Endothelial cell of umbilical vein (primary cell): ENCODE results near the gene SDK2. TPM values are rescaled to one million over a fixed set of nuclear protein-coding genes. Genes with fewer than 3 reads are reported as not detected.

Source experiments
- BruUV-seq: library from RNA; stranded (reverse); fragments of 400-500 nt; replicated peaks from 2 replicates; lab custom pipeline; 2021; lab: Mats Ljungman, UMichigan
- CTCF ChIA-PET: fragments of 300-600, 350-600 bp; sonication (Branson Sonifier 250); formaldehyde crosslinking; loops from one replicate; lab custom pipeline; 2021; ENCODE audit warnings: antibody characterized with exemption, inconsistent platforms; lab: Charles Lee
- POLR2A ChIA-PET: fragments of 300-600, 350-600 bp; sonication (Branson Sonifier 250); formaldehyde crosslinking; loops from one replicate; lab custom pipeline; 2021; ENCODE audit warnings: antibody characterized with exemption, inconsistent platforms; lab: Charles Lee
- DNase-seq: peaks from one replicate; pipeline ENCODE4 v3.0.0-alpha.2; 2011; ENCODE audit warnings: low read depth, low spot score
- FAIRE-seq: peaks from 2 replicates; lab custom pipeline; 2011; peaks lifted over from hg19 to GRCh38; lab: Jason Lieb, UNC
- H2AFZ ChIP-seq: 2 replicates; pipeline ENCODE4 v1.6.0; 2012; ENCODE audit warnings: low read depth, low read length, control low read depth, inconsistent platforms
- H3K27ac ChIP-seq: 2 replicates; pipeline ENCODE4 v1.5.1; 2011; ENCODE audit warnings: low read depth, mild to moderate bottlenecking, control low read depth, low read length, moderate library complexity; ENCODE audit not compliant: insufficient read depth
- H3K27me3 ChIP-seq, 2 experiments: 2 replicates each; pipeline versions ENCODE4 v1.6.0 to v1.6.1; 2011; ENCODE audit warnings: low read length in 2 of 2, mixed read lengths in 1 of 2; ENCODE audit not compliant: control insufficient read depth in 2 of 2, insufficient read depth in 2 of 2
- H3K36me3 ChIP-seq, 2 experiments: 2 replicates in 1 of 2; 3 replicates in 1 of 2; pipeline ENCODE4 v1.5.1; 2011; ENCODE audit warnings: low read length in 2 of 2, mild to moderate bottlenecking in 1 of 2, moderate library complexity in 1 of 2; ENCODE audit not compliant: control insufficient read depth in 2 of 2, insufficient read depth in 2 of 2; ENCODE audit errors: extremely low read depth in 1 of 2
- H3K4me1 ChIP-seq: 3 replicates; pipeline ENCODE4 v1.5.1; 2011; ENCODE audit warnings: mild to moderate bottlenecking, low read length; ENCODE audit not compliant: control insufficient read depth, insufficient read depth; ENCODE audit errors: extremely low read depth
- H3K4me2 ChIP-seq: 2 replicates; pipeline ENCODE4 v1.6.1; 2011; ENCODE audit warnings: low read length, control low read depth, mixed read lengths; ENCODE audit not compliant: insufficient read depth
- H3K4me3 ChIP-seq, 3 experiments: fragments of 200-600 bp in 1 of 3; sonication (generic), shearing (Covaris generic) in 1 of 3; replicated peaks in 1 of 3; 2 replicates each; pipeline ENCODE4 v1.5.1; 2011 to 2016; ENCODE audit warnings: control low read depth in 3 of 3, low read length in 3 of 3, mild to moderate bottlenecking in 2 of 3, inconsistent platforms in 1 of 3, low read depth in 1 of 3, moderate library complexity in 1 of 3; ENCODE audit not compliant: insufficient read depth in 1 of 3
- H3K79me2 ChIP-seq: 2 replicates; pipeline ENCODE4 v1.6.0; 2012; ENCODE audit warnings: low read length, inconsistent platforms; ENCODE audit not compliant: control insufficient read depth, insufficient read depth
- H3K9ac ChIP-seq: replicated peaks from 2 replicates; pipeline ENCODE3; 2011; ENCODE audit warnings: low read length, control low read depth; ENCODE audit not compliant: insufficient read depth; ENCODE audit errors: extremely low read depth
- H3K9me1 ChIP-seq: replicated peaks from 3 replicates; pipeline ENCODE4 v1.6.0; 2011; ENCODE audit warnings: mild to moderate bottlenecking, low read length; ENCODE audit not compliant: control insufficient read depth, insufficient read depth; ENCODE audit errors: extremely low read depth
- H3K9me3 ChIP-seq: replicated peaks from 2 replicates; pipeline ENCODE4 v1.5.1; 2012; ENCODE audit warnings: low read length, inconsistent platforms; ENCODE audit not compliant: control insufficient read depth, insufficient read depth
- H4K20me1 ChIP-seq: replicated peaks from 2 replicates; pipeline ENCODE3; 2011; ENCODE audit warnings: mild to moderate bottlenecking, low read length; ENCODE audit not compliant: control insufficient read depth, insufficient read depth; ENCODE audit errors: extremely low read depth
- EZH2 ChIP-seq: IDR thresholded peaks from 2 replicates; pipeline ENCODE4 v1.6.1; 2012; ENCODE audit warnings: borderline replicate concordance, low read depth, mild to moderate bottlenecking, moderate library complexity, low read length, inconsistent platforms; ENCODE audit not compliant: severe bottlenecking
- FOS ChIP-seq: IDR thresholded peaks from 2 replicates; pipeline ENCODE4 v1.6.1; 2011; ENCODE audit warnings: mild to moderate bottlenecking, low read length, moderate library complexity, borderline replicate concordance; ENCODE audit not compliant: insufficient read depth
- GATA2 ChIP-seq: IDR thresholded peaks from 2 replicates; pipeline ENCODE4 v1.7.0; 2011; ENCODE audit warnings: low read depth, mild to moderate bottlenecking, moderate library complexity, mixed read lengths, low read length; ENCODE audit not compliant: insufficient read length, insufficient read depth
- JUN ChIP-seq: IDR thresholded peaks from 2 replicates; pipeline ENCODE4 v1.6.1; 2011; ENCODE audit warnings: borderline replicate concordance, low read depth; ENCODE audit not compliant: insufficient read length, insufficient read depth
- MYC ChIP-seq: IDR thresholded peaks from one replicate; pipeline ENCODE4 v1.6.1; 2011; ENCODE audit warnings: mild to moderate bottlenecking, low read depth, low read length
- POLR2A ChIP-seq: IDR thresholded peaks from 2 replicates; pipeline ENCODE4 v1.6.1; 2012; ENCODE audit warnings: low read depth, mild to moderate bottlenecking, control low read depth, low read length
- POLR2AphosphoS5 ChIP-seq: IDR thresholded peaks from 2 replicates; pipeline ENCODE4 v1.6.1; 2012; ENCODE audit warnings: low read depth, mild to moderate bottlenecking, control low read depth, low read length, moderate library complexity; ENCODE audit not compliant: insufficient read depth
- dilution Hi-C: fragments of 300-500 bp; cut with MboI; formaldehyde crosslinking; loops from one replicate; pipeline ENCODE4 v1.15.0; 2019; ENCODE audit warnings: low sequenced_read_pairs; ENCODE audit not compliant: extremely low pct_ligation_motif_present
- intact Hi-C: fragments of 100-400 bp; cut with micrococcal nuclease; formaldehyde crosslinking; loops from one replicate; pipeline ENCODE4 v1.10.0; 2022
- polyA plus RNA-seq, 4 experiments: library from polyadenylated mRNA; depleted of rRNA in 3 of 4; stranded (reverse) in 3 of 4; unstranded in 1 of 4; fragments of >200 nt; gene quantifications; 2 replicates each; pipeline versions ENCODE4 v1.2.1 to v1.2.3, GENCODE V29; 2011 to 2012; ENCODE audit warnings: missing spikeins in 1 of 4
- total RNA-seq: library from RNA; stranded (reverse); gene quantifications from 2 replicates; pipeline ENCODE4 v1.2.3, GENCODE V29; 2021
- TF ChIP-seq, protein P1 (sequence below): IDR thresholded peaks from 2 replicates; pipeline ENCODE4 v1.6.1; 2011; ENCODE audit not compliant: insufficient read depth, insufficient read length
- TF ChIP-seq, protein P2 (sequence below), 2 donors: IDR thresholded peaks; 1 replicate in 1 of 2; 2 replicates in 1 of 2; pipeline ENCODE4 v1.5.1; 2011; ENCODE audit warnings: low read length in 2 of 2, mild to moderate bottlenecking in 2 of 2, moderate library complexity in 2 of 2, control low read depth in 1 of 2, inconsistent platforms in 1 of 2, low read depth in 1 of 2; ENCODE audit not compliant: insufficient read depth in 1 of 2; ENCODE audit errors: extremely low read depth in 1 of 2

The SDK2 gene
- total and polyA plus RNA-seq, 2 donors (not counting 3 experiments of a cell fraction or from before 2014, with no cell fraction given): not detected

DNA sequence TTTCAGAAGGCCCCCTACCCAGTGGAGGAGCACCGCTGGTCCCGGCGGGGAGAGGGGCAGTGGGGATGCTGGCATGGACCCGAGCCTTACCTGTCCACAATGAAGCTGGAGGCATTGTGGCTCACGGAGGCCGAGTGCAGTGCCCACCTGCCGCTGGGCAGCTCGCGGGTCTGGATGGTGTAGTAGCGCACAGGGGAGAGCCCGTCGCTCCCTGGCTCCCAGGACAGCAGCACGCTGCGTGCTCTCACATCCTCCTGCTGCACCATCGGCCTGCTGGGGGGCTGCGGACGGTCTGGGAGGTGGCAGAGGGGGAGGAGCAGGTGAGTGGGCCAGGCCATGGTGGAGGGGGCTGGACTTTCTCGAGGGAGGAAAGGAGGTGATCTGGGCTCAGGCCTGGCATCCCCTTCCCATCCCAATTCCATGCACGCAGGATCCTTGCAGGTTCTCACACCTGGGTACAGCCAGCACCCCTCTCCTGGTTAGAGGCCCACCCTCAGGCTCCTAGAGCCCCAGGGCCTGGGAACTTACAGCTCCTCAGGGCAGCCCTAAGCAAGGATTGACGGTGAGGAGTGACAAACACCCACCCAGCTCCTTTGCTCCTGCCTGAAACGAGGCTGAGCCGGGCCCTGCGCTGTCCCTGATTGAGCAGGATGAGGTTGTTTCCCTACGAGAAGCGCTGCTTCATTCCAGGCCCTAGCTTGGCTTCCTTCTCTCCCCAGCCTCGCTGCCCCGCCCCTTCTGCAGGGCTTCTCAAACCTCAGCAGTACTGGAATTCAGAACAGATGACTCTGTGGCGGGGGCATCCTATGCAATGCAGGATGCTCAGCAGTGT, 256.3 kb downstream of the SDK2 start:
- Histone ChIP-seq H3K4me2 (no peak overlapping the region), H3K27ac (no peak overlapping the region), H3K27me3 (no peaks in the 10 kb centered on the region), H2AFZ (no peak overlapping the region), H3K9ac (no peak overlapping the region), H3K9me1 (no peaks in the 10 kb centered on the region), H3K36me3 (no peaks in the 10 kb centered on the region), H3K4me3 (no peak overlapping the region), H4K20me1 (no peaks in the 10 kb centered on the region), H3K4me1 (no peaks in the 10 kb centered on the region), H3K9me3 (no peaks in the 10 kb centered on the region), H3K79me2 (no peaks in the 10 kb centered on the region)
- intact Hi-C loops: no loop called here
- ChIA-PET POLR2A (no interaction called here), CTCF (interaction anchor here (0.8 to 1.7 kb wide), 3 partner anchors 18 to 41 kb away, joined by 3 to 4 read pairs (median 4); no protein-coding TSS in a partner anchor)
- no TSS peak for BruUV-seq
- dilution Hi-C loops: no loop called here
- DNase-seq (no peak), FAIRE-seq (no peak)
- TF ChIP-seq, protein P1, sequence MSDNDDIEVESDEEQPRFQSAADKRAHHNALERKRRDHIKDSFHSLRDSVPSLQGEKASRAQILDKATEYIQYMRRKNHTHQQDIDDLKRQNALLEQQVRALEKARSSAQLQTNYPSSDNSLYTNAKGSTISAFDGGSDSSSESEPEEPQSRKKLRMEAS: no peak

DNA sequence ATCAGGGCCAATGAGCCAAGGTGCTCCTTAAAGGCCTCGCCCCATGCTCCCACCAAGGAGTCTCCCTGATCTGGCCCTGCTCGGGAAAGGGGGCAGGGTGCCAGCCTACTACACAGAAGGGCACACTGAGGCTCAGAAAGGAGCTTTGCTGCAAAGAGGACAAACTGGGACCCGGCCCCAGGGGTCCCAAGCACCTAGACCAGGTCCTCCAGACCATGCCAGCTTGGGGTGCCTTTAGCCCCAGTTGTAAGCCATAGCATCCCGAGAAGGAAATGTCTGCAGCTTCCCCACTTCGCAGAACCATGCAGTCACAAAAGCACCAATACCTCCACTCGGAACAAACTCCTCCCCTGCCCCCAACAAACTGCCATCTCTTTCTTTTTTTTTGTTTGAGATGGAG, 257.7 kb downstream of the SDK2 start:
- H3K27ac ChIP-seq: no peak overlapping the region
- H3K9ac ChIP-seq: no peak overlapping the region
- FAIRE-seq (no peak), DNase-seq (no peak)
- dilution Hi-C loops (no loop called here), intact Hi-C loops (no loop called here)
- BruUV-seq: no TSS peak
- H3K4me2 ChIP-seq: no peak overlapping the region
- no peaks in the 10 kb centered on the region for H3K36me3 ChIP-seq
- no peak overlapping the region for H2AFZ ChIP-seq
- no peaks in the 10 kb centered on the region for H4K20me1 ChIP-seq
- H3K9me3 ChIP-seq: no peaks in the 10 kb centered on the region
- no peaks in the 10 kb centered on the region for H3K4me1 ChIP-seq
- ChIA-PET POLR2A (no interaction called here), CTCF (no interaction called here)
- no peak overlapping the region for H3K4me3 ChIP-seq
- TF ChIP-seq POLR2A: no peak
- TF ChIP-seq, protein P1: no peak
- TF ChIP-seq JUN: no peak
- TF ChIP-seq FOS: no peak
- TF ChIP-seq POLR2AphosphoS5: no peak
- TF ChIP-seq EZH2: no peak
- TF ChIP-seq, protein P2, sequence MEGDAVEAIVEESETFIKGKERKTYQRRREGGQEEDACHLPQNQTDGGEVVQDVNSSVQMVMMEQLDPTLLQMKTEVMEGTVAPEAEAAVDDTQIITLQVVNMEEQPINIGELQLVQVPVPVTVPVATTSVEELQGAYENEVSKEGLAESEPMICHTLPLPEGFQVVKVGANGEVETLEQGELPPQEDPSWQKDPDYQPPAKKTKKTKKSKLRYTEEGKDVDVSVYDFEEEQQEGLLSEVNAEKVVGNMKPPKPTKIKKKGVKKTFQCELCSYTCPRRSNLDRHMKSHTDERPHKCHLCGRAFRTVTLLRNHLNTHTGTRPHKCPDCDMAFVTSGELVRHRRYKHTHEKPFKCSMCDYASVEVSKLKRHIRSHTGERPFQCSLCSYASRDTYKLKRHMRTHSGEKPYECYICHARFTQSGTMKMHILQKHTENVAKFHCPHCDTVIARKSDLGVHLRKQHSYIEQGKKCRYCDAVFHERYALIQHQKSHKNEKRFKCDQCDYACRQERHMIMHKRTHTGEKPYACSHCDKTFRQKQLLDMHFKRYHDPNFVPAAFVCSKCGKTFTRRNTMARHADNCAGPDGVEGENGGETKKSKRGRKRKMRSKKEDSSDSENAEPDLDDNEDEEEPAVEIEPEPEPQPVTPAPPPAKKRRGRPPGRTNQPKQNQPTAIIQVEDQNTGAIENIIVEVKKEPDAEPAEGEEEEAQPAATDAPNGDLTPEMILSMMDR (IDR thresholded peaks at IDR 0.05; ENCODE audit: extremely low read depth in 1 of 2, insufficient read depth in 1 of 2, low read depth in 1 of 2, low read length in 2 of 2): no peak
- no peak for TF ChIP-seq MYC
- no peak for TF ChIP-seq GATA2
- H3K9me1 ChIP-seq: no peaks in the 10 kb centered on the region
- H3K27me3 ChIP-seq: no peaks in the 10 kb centered on the region
- H3K79me2 ChIP-seq: no peaks in the 10 kb centered on the region
